A673 (cell line): ENCODE results near the gene KIAA0040. TPM values are rescaled to one million over a fixed set of nuclear protein-coding genes. Genes with fewer than 3 reads are reported as not detected.

Experiments used
- BruUV-seq: library from RNA; stranded (reverse); fragments of 400-500 nt; replicated peaks from 2 replicates; lab custom pipeline; 2021; lab: Mats Ljungman, UMichigan
- CTCF ChIA-PET: fragments of 300-600 bp; sonication (Branson Sonifier 250); formaldehyde crosslinking; loops from one replicate; lab custom pipeline; 2022; ENCODE audit warnings: antibody characterized with exemption; lab: Charles Lee
- POLR2A ChIA-PET: fragments of 300-600 bp; sonication (Branson Sonifier 250); formaldehyde crosslinking; loops from one replicate; lab custom pipeline; 2022; ENCODE audit warnings: antibody characterized with exemption; ENCODE audit not compliant: low non-redundant PET; lab: Charles Lee
- DNase-seq: peaks from one replicate; pipeline ENCODE4 v3.0.0-alpha.2; 2015; ENCODE audit warnings: low spot score
- H3K27ac ChIP-seq: fragments of 200-600 bp; sonication (generic); 2 replicates; pipeline ENCODE4 v1.5.1; 2016; ENCODE audit warnings: mixed run types, low read depth, mild to moderate bottlenecking, mixed read lengths, antibody characterized with exemption, low read length; ENCODE audit not compliant: poor library complexity, severe bottlenecking
- H3K27me3 ChIP-seq: fragments of 200-600 bp; sonication (generic); replicated peaks from 2 replicates; pipeline ENCODE4 v1.6.1; 2017; ENCODE audit warnings: mixed run types, low read depth, mild to moderate bottlenecking, mixed read lengths, antibody characterized with exemption, low read length; ENCODE audit not compliant: insufficient read depth, poor library complexity
- H3K36me3 ChIP-seq: fragments of 200-600 bp; sonication (generic); 2 replicates; pipeline ENCODE4 v1.6.1; 2016; ENCODE audit warnings: mixed run types, mild to moderate bottlenecking, mixed read lengths, antibody characterized with exemption, low read length; ENCODE audit not compliant: insufficient read depth, poor library complexity, severe bottlenecking
- H3K4me1 ChIP-seq: fragments of 200-600 bp; sonication (generic); 2 replicates; pipeline ENCODE4 v1.6.1; 2017; ENCODE audit warnings: mixed run types, mild to moderate bottlenecking, mixed read lengths, antibody characterized with exemption, low read length; ENCODE audit not compliant: insufficient read depth, poor library complexity, severe bottlenecking
- H3K4me3 ChIP-seq: fragments of 200-600 bp; sonication (generic); 2 replicates; pipeline ENCODE4 v1.5.1; 2016; ENCODE audit warnings: low read depth, mixed run types, mild to moderate bottlenecking, mixed read lengths, low read length; ENCODE audit not compliant: poor library complexity, severe bottlenecking
- H3K9me3 ChIP-seq: fragments of 200-600 bp; sonication (generic); 2 replicates; pipeline ENCODE4 v1.6.1; 2016; ENCODE audit warnings: mixed run types, low read depth, mild to moderate bottlenecking, mixed read lengths, antibody characterized with exemption, low read length; ENCODE audit not compliant: poor library complexity, severe bottlenecking
- CTCF ChIP-seq: fragments of 300-800, 200-600 bp; sonication (generic); conservative IDR thresholded peaks from 2 replicates; pipeline ENCODE4 v1.5.1; 2017; ENCODE audit warnings: low read depth, mild to moderate bottlenecking, antibody characterized with exemption, low read length, moderate library complexity, mixed read lengths
- EZH2 ChIP-seq: fragments of 200-600 bp; sonication (generic); IDR thresholded peaks from 2 replicates; pipeline ENCODE4 v1.6.1; 2017; ENCODE audit warnings: borderline replicate concordance, low read depth, mild to moderate bottlenecking, mixed read lengths, antibody characterized with exemption, low read length; ENCODE audit not compliant: poor library complexity, severe bottlenecking
- intact Hi-C: fragments of 100-400 bp; cut with micrococcal nuclease; formaldehyde crosslinking; loops from one replicate; pipeline ENCODE4 v1.10.0; 2022; ENCODE audit not compliant: unreplicated experiment
- total RNA-seq: library from RNA; stranded (reverse); gene quantifications from 2 replicates; pipeline ENCODE4 v1.2.3, GENCODE V29; 2021

KIAA0040 gene
- total RNA-seq, 1 experiment from 2014 or later: not detected

GRCh38 chr1:175211656-175212055 lies 19.1 kb upstream of the KIAA0040 start:
- H3K4me3 ChIP-seq: no peak overlapping the region
- peaks cover 7% of the 10 kb centered on the region for H3K27me3 ChIP-seq
- no peak for TF ChIP-seq CTCF
- no peak for TF ChIP-seq EZH2
- no peak overlapping the region for H3K27ac ChIP-seq
- POLR2A ChIA-PET: no interaction called here
- no peaks in the 10 kb centered on the region for H3K4me1 ChIP-seq
- DNase-seq: no peak
- H3K9me3 ChIP-seq: no peaks in the 10 kb centered on the region
- H3K36me3 ChIP-seq: no peaks in the 10 kb centered on the region
- BruUV-seq: no TSS peak
- intact Hi-C loops: no loop called here
- CTCF ChIA-PET: no interaction called here

- intact Hi-C loops: no loop called here
- peaks cover 13% of the 10 kb centered on the region for H3K27me3 ChIP-seq
- CTCF ChIA-PET: no interaction called here
- POLR2A ChIA-PET: no interaction called here
- no peaks in the 10 kb centered on the region for H3K4me1 ChIP-seq
- no peak overlapping the region for H3K27ac ChIP-seq
- TF ChIP-seq EZH2: no peak
- no peak for TF ChIP-seq CTCF
- no peaks in the 10 kb centered on the region for H3K36me3 ChIP-seq
- no peak for DNase-seq
- no TSS peak for BruUV-seq
- H3K4me3 ChIP-seq: no peak overlapping the region
- no peaks in the 10 kb centered on the region for H3K9me3 ChIP-seq
Measured at GRCh38 chr1:175210744-175211143, 18.2 kb upstream of the KIAA0040 start.

- ChIA-PET POLR2A (no interaction called here), CTCF (no interaction called here)
- H3K9me3 ChIP-seq: no peaks in the 10 kb centered on the region
- no TSS peak for BruUV-seq
- H3K27ac ChIP-seq: no peak overlapping the region
- no peaks in the 10 kb centered on the region for H3K36me3 ChIP-seq
- intact Hi-C loops: no loop called here
- peaks cover 13% of the 10 kb centered on the region for H3K27me3 ChIP-seq
- no peak for DNase-seq
- no peak for TF ChIP-seq CTCF
- no peak overlapping the region for H3K4me3 ChIP-seq
- H3K4me1 ChIP-seq: no peaks in the 10 kb centered on the region
Measured at GRCh38 chr1:175209493-175209921, 16.9 kb upstream of the KIAA0040 start.
